GM18508 (cell line): ENCODE data around the gene CYP4F3.
"Not testable (repeated sequence)": the region's sequence is repeated elsewhere in the genome, so short reads cannot be mapped to it uniquely, and the experiment has no call there.

Source experiments
- ATAC-seq: cut with Tn5 transposase; IDR thresholded peaks from one replicate; pipeline ENCODE4 v1.9.1; 2021; ENCODE audit warnings: moderate number of reproducible peaks; ENCODE audit not compliant: insufficient read depth, unreplicated experiment

CYP4F3 gene

GRCh38 chr19:15666186-15666585 is 25.5 kb downstream of the CYP4F3 start:
- ATAC-seq = no peak

- ATAC-seq = no peak
Observed at GRCh38 chr19:15666883-15667282, 26.2 kb downstream of the CYP4F3 start.

GRCh38 chr19:15669440-15669839 is 28.7 kb downstream of the CYP4F3 start:
- ATAC-seq = no peak

GRCh38 chr19:15669891-15670290 is 29.2 kb downstream of the CYP4F3 start:
- no peak for ATAC-seq

GRCh38 chr19:15671237-15671821 is 30.6 kb downstream of the CYP4F3 start:
- ATAC-seq = no peak

- ATAC-seq = no peak
Observed at GRCh38 chr19:15671891-15672579, 31.3 kb downstream of the CYP4F3 start.

GRCh38 chr19:15672580-15673175 is 32.0 kb downstream of the CYP4F3 start, which contains the start of gene CYP4F12:
Gene CYP4F12 (plus strand): TSS chr19:15673087. CDS start chr19:15673530, 443 bp downstream.
- ATAC-seq = no peak

- no peak for ATAC-seq
Observed at GRCh38 chr19:15673176-15673654, 32.5 kb downstream of the CYP4F3 start.

GRCh38 chr19:15675560-15675959 is 34.9 kb downstream of the CYP4F3 start:
- no peak for ATAC-seq

GRCh38 chr19:15679089-15679488 is 38.4 kb downstream of the CYP4F3 start:
- no peak for ATAC-seq

GRCh38 chr19:15679865-15680264 is 39.2 kb downstream of the CYP4F3 start:
- not testable (repeated sequence) for ATAC-seq

GRCh38 chr19:15680478-15681322 is 40.0 kb downstream of the CYP4F3 start:
- ATAC-seq = no peak

GRCh38 chr19:15683411-15683810 is 42.7 kb downstream of the CYP4F3 start:
- ATAC-seq = no peak

- ATAC-seq = no peak
Observed at GRCh38 chr19:15684828-15685227, 44.1 kb downstream of the CYP4F3 start.

GRCh38 chr19:15696654-15697194 is 56.0 kb downstream of the CYP4F3 start:
- ATAC-seq = no peak

GRCh38 chr19:15701757-15702533 is 61.2 kb downstream of the CYP4F3 start:
- no peak for ATAC-seq

GRCh38 chr19:15702534-15702930 is 61.8 kb downstream of the CYP4F3 start:
- ATAC-seq = no peak
